Non-pigmented ciliary epithelial cell (primary cell): ENCODE data around the gene TNIP2.
"Not testable (repeated sequence)": the region's sequence is repeated elsewhere in the genome, so short reads cannot be mapped to it uniquely, and the experiment has no call there.

Experiments used
- DNase-seq: peaks from one replicate; pipeline ENCODE4 v3.0.0-alpha.2; 2010; ENCODE audit warnings: low read depth

TNIP2 gene

DNA sequence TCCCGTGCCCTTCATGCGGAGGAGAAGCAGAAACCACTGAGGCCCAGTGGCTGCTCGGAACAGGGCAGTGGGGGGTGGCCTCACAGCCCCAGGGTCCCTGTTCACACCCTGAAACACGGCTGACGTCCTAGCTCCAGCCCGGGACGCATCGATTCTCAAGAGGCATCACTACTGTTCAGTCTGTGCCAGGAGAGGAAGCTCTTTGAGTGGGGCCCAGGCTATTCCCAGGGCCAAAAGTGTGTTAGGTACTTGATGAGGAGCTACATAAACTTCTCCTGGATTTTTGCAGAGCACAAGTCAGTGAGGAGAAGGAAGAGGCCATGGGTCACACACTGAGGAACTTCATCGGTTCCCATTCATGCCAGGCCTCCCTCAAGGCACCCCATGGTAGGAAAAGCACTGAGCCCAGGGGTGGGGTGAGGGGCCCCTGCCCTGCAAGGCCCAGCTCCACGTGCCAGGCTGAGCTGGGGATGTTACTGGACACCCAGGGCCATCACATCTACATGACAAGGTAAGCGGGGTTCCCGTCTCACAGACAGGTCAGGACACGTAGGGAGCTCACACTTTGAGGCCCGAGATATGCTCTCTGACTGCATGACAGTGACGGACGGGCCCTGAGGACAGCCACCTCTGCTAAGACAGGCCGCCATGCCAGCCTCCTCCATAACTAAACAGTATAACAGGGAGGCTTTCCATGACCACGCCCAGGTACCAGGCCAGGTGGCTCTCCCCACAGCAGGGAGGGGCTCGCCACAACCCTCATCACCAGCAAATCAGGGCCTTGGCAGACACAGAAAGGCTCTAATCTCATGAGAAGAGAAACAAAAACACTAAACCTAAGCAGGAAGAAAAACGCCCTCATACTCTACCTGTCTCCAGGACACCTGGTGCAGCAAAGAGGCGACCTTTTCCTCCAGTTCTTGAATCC lies 12.4 kb downstream of the TNIP2 start:
- no peak for DNase-seq

DNA sequence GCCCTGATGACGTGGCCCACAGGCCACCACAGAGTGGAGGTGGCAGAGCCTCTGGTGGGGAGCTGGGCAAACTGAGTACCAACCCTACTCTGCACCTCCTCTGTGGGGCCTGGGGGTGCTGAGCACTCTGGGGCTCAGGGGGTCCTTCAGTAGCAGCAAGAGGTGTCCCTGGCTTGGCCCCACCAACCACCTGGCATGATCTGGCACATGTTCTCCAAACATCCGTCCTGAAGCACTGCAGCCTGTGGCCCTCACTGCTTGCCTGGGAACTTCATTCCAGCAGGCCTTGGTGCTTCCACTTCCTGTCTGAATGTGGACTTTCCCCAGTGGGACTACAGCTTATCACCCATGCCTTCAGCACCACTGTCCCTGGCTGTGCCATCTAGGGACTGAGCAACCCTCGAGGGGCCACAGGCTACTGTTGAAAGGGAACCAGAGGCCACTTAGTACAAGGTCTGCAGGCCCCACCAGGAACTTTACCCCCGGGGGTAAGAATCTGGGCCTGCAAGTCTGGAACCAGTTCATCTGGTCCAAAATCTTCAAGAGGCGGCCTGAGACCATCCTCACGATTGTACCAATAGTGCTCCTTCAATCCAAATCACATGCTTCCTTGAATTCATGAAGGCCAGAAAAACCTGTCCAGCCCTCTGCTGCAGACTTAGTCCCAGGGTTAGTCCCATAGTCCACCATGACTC lies 13.2 kb downstream of the TNIP2 start:
- DNase-seq: no peak

DNA sequence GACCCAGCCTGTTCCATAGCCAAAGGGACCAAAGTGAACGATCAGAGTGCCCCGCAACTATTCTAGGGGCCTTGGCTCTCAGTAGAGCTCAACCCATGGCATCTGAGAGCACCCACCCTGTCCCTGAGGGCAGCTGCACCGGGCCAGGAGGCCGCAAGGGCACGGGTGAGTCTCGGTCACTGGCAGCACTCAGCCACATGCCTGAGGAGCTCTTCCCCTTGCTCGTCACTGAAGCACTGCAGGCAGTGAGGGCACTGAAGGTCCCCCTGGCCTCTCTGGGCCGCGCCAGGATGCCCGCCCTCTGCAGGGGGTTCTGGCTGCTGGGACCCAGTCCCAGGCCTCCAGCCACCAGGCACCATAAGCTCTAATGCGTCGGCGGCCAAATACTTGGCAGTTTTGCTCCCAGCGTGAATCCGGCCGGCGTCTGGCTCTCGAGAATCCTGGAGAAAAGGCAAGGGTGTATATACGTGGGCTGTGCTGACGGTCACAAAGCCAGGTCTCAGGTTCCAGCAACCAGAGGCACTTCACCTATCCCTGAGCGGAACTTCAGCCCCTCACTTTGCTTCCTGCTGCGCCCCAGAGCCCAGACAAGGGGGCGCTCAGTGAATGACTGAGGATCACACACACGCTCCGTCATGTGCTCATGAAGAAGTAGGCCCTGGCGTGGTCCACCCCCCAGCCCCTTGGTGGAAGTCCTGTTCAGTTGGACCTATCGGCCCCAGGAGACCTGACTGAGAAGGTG lies 13.9 kb downstream of the TNIP2 start:
- no peak for DNase-seq

DNA sequence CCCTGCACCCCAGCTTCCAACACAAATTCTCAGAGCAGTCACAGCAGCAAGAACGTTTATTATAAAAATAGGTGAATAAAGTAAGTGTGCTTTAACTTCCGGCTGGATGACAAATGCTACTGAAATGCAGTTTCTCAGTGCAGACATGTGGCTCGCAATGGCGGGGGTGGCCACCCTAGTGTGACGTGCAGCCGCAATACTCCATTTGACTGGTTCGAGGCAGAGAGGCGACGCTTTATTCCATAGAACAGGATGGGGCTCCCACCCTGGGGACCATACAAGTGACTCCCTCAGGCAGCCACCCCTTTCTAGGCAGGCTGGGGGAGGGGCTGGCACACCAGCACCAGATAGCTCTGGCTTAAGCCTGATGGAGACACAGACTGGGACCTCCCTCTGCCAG lies 14.5 kb downstream of the TNIP2 start:
- DNase-seq: no peak

DNA sequence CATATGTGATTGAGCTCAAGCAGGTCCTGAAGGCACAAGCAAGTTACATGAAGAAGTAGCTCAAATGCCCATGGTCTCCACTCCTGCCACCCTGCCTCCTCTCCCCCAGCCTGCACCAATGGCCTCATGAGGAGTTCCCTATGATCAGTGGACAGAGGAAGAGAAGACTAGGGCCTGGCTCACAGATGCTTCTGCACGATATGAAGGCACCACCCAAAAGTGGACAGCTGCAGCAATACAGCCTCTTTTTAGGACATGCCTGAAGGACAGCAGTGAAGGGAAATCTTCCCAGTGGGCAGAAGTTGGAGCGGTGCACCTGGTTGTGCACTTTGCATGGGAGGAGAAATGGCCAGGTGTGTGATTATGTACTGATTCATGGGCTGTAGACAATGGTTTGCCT lies 17.8 kb downstream of the TNIP2 start:
- not testable (repeated sequence) for DNase-seq

DNA sequence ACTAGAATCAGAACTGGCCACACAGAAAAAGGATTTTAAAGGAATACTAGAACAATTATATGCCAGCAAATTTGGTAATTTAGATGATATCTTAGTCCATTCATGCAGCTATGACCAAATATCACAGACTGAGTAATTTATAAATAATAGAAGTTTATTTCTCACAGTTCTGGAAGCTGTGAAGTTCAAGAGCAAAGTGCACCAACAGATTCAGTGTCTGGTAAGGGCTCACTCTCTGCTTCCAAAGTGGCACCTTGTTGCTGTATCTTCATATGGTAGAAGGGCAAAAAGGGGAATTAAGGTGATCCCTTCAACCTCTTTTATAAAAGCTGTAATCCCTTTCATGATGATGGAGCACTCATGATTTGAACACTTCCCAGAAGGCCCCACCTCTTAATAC lies 20.3 kb downstream of the TNIP2 start:
- no peak for DNase-seq

DNA sequence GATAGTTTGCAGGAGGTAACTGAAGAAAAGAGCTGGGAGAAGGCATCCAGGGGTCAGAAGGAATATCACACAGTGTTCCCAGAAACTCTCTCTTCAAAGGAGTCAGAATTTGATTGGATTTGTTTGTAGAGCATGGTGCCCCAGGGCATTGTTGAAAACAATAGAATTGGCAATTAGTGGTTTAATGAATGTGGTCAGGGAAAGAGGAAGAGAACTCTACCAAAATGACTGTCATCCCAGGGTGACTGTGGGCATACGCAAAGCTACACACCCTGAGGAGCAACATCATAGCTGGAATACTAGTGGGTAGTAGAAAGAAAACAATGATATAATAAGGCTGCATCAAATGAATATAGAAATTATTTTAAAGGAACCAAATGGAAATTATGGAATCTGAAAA lies 21.5 kb downstream of the TNIP2 start:
- no peak for DNase-seq

DNA sequence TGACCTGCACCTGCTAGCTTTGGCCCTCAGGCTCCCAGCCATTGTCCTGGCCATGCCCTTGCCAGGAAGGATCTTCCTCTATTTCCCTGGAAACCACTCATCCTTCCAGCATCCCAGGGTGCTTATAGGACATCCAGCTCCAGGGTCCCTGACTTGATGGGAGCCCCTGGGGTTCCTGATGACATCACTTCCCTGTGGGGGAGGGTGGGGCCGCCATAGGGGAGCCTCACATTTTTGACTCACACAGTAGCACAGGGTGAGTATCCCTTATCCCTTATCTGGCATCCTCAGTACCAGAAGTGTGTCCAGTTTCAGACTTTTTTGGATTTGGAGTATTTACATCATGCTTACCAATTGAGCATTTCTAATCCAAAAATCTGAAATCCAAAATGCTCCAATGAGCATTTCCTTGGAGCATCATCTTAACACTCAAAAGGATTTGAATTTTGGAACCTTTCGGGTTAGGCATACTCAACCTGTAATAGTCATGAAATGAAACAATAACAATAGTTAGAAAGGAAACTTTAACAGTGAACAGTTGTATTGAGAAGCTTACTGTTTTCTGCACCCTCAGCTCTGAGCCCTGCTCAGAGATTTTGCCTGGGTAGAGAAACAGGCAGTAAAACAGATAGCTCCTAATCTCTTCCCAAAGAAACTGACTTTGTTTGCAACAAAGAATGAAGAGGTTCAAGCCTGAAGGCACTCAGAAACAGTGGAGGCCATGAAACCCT lies 22.1 kb downstream of the TNIP2 start:
- no peak for DNase-seq

DNA sequence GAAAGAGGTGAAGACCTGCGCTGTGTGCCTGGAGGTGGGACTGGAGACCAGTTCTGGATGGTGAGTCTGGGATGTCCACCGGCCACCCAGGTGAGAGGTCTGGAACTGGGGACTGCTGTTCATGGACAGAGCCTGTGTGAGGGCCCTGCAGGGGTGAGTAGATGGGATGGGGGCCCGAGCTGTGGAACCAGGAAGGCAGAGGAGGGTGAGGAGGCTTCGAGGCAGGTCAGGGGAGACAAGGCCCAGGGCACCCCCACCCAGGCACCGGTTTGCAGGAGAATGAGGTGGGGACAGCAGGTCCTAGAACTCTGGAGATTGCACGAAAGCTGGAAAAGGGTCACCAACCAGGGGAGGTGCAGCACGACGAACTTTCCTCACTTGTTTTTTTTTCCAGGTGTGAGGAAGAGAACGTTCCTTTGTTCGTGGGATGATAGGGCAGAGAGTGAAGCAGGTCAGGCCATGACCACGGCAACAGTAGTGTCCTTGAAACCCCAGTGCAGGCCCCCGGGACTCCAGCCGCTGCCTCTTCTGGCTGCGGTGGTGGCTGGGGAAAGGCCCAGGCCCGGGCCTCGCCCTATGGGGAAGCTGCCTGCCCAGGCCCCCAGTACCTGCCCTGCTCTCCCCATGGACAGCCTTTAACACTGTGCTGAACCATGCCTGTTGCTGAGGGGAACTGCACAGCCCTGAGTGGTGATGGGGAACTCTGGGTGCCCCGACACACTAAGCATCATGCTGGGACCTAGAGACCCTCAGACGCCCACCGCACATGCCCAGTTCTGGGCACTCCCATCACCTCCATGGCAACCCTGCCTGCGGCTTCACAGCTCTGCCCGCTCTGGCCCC lies 22.9 kb downstream of the TNIP2 start:
- DNase-seq: no peak

DNA sequence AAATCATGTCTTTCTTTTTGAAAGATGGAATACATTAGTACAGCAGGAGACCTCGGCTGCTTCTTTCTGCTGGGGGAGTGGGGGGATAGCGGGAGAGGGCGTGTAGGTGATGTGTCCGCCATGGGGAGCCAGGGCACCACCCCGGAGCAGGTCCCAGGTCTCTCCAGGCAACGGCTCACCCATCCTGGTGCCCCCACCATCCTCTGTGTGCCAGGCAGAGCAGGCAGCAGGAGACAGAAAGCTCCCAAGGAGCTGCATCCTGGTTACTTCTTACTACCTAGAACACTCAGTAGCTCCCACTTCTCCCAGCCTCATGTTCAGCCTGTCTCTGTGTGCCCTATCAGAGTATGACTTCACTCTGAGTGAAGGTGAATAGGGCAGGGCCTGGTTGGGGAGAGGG lies 23.6 kb downstream of the TNIP2 start:
- DNase-seq: no peak

DNA sequence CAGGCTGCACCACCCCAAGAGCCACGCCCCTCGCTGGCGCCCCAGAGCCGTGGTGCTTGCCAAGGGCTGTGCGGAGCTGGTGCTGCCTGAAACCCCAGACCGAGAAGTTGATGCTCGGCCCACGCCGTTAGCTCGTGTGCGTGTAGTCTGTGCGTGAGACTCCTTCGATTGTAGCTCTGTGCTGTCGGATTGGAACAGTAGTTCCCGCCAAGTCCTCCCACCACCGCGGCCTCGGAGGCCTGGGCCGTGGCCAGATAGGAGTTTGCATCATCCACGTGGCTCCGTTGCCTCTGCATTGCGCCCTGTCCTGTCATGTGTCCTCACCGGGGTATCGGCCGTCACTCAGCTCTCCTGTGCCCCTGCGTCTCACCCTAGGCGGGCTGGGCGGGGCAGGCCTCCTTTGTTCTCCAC lies 24.2 kb downstream of the TNIP2 start:
- DNase-seq: no peak

DNA sequence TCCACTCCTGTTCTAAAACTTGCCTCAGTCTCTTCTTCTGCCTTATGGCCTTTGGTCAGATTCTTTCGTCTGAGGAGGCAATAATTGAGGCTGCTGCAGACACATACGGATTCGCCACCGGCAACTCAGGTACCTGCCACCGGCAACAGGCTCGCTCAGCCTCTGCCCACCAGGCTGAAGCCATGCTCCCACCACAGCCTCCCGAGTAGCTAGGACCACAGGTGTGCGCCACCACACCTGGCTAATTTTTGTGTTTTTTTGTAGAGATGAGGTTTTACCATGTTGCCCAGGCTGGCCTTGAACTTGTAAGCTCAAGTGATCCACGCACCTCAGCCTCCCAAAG lies 26.6 kb downstream of the TNIP2 start:
- DNase-seq: no peak

DNA sequence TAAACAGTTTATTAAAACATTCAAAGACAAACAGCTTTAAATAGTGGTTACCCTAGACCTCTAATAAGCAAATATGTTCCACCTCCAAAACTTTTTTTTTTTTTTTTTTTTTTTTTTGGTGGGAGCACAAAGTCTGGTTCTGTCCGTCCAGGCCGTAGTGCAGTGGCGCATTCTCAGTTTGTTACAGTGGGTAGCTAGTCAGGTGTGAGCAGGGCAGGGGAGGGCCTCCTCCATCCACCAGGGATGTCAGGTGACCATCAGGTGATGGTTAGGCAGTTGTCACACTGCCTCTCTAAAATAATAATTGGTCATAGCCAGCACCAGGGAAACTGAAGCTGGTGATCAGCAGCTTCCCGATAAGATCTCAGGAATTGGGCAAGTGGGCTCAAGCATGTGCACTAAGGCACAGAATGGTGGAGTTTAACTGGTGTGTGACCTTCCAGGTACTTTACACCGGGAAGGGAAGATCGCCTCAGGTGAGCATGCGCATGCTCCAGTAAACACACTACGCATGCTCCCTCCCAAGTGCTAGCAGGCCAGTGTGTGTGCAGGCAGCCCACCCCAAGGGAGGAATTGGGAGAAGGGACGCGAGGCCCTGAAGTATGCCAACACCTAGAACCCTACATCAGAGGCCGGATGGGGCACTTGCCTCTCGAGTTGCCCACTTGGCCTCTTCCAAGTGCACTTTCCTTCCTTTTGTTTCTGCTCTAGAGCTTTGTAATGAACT lies 27.2 kb downstream of the TNIP2 start:
- no peak for DNase-seq

DNA sequence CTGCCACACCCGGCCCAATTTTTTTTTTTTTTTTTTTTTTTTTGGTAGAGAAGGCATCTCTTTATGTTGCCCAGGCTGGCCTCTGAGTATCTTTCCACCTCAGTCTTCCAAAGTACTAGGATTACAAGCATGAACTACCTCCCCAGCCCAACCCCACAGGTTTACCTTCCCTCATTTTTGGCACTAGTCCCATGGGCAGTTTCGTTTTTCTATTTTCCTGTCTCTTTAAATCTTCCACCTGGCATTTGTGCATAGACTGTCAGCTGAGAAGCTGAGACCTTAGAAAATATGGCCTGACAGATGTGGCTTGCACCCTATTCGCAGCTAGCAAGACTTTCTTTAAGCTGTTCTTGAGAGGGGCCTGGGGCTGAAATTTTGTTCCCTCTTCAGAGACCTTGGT lies 27.9 kb downstream of the TNIP2 start:
- DNase-seq: no peak

DNA sequence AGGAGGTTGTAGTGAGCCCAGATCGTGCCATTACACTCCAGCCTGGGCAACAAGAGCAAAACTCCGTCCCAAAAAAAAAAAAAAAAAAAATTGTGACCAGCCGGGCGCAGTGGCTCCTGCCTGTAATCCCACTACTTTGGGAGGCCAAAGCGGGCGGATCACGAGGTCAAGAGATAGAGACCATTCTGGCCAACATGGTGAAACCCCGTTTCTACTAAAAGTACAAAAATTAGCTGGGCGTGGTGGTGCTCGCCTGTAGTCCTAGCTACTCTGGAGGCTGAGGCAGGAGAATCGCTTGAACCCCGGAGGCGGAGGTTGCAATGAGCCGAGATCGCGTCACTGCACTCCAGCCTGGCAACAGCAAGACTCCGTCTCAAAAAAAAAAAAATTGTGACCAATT lies 29.3 kb downstream of the TNIP2 start:
- not testable (repeated sequence) for DNase-seq

DNA sequence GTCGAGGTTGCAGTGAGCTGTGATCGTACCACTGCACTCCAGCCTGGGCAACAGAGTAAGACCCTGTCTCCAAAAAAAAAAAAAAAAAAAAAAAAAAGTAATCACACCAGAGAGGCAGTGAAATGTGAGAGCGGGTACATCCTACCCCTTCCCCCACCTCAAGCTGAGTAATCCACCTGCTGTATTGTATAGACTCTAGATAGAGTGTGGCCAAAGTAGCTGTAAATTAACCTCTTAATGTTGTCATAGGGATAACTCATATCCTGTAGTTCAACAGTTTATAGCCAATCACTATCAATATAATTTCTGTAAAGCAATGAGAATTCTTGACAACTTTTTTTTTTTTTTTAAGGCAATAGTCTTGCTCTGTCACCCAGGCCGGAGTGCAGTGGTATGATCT lies 30.8 kb downstream of the TNIP2 start:
- no peak for DNase-seq

DNA sequence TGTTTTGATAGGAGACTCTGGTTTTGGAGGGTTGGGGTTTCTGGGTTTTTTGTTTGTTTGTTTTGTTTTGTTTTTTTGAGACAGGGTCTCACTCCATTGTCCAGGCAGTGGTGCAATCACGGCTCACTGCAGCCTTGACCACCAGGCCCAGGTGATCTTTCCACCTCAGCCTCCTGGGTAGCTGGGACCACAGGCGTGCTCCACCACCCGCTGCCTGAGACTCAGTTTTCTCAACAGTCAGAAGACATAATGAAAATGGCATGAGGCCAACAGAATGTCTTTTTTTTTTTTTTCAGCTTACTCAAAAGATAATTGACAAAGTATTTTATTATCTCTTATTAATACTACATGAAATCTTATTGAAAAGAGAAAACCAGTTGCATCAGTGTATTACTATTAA lies 32.4 kb downstream of the TNIP2 start:
- no peak for DNase-seq

DNA sequence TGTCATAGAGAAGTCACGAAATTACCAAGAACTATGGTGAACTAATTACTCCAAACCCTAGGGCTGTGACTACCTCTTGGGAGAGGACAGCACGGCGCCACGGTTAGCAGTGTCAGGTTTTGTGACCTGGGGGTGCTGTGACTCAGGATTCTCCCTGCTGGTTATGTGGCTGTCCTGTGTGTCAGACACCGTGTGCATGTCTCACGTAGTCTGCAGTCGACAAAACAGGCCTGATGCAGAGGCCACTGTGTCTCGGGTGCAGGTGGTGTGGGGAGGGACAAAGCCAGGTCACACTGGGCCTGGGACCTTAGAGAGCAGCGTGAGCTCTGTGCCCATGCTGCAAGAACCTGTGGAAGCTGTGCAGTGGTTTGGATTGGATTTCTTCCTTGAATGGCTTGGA lies 34.1 kb downstream of the TNIP2 start:
- no peak for DNase-seq

DNA sequence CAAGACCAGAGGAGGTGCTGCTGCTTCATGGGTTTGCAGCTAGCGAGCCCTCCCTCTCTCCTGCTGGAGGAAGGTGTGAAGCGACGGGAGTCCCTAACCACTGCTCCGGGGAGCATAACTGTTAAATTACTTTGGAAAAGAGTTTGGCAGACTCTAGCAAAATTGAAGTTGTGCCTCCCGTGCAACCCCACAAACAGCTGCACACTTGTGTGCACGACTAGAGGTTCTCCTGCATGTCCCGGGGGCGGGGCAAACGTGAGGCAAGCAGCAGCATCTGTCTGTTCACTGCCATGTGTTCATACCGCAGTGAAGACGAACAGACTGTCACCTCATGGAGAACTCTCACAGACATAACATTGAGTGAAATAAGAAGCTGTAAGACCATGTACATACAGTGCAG lies 34.5 kb downstream of the TNIP2 start:
- DNase-seq: no peak

DNA sequence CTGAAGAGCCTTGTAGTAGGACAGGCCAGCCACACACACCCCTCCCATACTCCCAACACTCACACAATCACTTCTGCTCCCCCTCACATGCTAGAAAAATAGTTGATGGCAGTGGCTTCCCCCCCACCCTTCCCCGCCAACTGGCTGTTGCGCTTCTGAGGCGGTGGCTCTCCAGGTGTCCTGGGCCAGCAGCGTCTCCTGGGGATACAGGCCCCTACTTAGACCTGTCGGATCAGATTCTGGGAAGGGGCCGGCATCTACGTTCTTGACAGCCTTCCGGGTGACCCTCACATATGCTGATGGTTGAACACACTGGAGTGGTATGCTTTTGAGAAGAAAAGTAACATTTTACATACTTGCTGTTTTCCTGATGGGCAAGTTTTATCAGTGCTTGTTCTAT lies 39.9 kb downstream of the TNIP2 start:
- no peak for DNase-seq

DNA sequence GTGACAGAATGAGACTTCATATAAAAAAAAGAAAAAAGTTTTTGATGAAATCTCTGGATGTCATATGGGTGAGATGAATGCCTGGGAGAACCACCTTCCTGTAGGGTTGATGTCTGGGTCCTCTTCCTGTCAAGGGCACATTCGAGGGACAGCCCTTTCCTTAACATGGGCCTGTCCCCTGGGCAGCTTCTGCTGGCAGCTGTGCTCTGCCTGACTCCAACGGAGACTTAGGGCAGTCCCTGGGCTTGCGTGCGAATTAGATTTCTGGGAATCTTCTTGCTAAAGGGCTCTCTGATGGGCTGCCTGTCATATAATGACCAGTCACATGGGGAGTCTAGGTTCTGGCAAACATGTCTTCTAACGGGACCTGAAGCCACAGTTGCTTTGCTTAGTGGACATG lies 40.7 kb downstream of the TNIP2 start:
- DNase-seq: no peak
